ENCODE results near the gene MYO3B.

DNA sequence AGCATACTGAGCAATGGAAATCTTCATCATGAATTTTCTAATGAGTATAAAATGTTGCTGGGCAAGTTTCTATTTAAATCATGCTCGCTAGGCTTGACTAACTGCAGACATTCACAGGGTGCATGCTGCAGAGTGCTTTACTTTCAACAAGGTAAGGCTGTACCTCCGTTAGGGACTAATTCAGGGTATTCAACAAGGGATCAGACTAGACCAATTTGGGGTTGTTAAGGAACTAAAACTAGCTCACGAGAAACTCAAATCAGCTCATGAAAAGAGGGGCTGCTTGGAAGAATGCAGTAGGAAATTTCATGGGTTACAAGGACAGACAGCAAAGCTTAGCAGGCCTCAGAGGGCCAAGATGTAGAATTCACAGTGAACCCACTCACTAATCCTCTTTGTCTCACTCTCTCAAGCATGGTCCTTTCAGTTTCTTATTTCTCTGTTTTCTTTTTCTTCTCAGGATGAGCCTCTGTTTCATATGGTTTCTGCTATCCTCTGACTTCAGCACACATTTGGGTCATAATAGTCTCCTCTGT is 2.2 kb downstream of the MYO3B start:
- TF ChIP-seq, protein P1, sequence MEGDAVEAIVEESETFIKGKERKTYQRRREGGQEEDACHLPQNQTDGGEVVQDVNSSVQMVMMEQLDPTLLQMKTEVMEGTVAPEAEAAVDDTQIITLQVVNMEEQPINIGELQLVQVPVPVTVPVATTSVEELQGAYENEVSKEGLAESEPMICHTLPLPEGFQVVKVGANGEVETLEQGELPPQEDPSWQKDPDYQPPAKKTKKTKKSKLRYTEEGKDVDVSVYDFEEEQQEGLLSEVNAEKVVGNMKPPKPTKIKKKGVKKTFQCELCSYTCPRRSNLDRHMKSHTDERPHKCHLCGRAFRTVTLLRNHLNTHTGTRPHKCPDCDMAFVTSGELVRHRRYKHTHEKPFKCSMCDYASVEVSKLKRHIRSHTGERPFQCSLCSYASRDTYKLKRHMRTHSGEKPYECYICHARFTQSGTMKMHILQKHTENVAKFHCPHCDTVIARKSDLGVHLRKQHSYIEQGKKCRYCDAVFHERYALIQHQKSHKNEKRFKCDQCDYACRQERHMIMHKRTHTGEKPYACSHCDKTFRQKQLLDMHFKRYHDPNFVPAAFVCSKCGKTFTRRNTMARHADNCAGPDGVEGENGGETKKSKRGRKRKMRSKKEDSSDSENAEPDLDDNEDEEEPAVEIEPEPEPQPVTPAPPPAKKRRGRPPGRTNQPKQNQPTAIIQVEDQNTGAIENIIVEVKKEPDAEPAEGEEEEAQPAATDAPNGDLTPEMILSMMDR (IDR thresholded peaks at IDR 0.05) = no peak
- no peak for TF ChIP-seq POLR2A (IDR thresholded peaks at IDR 0.05)
